GM19023 (cell line): ENCODE measurements around the gene ANAPC7.
"Not testable (repeated sequence)": the region's sequence is repeated elsewhere in the genome, so short reads cannot be mapped to it uniquely, and the experiment has no call there.

ENCODE experiments used
- ATAC-seq: cut with Tn5 transposase; IDR thresholded peaks from one replicate; pipeline ENCODE4 v1.9.1; 2021; ENCODE audit warnings: mild to moderate bottlenecking, moderate library complexity; ENCODE audit not compliant: unreplicated experiment

Gene ANAPC7

GRCh38 chr12:110403146-110403975 lies at the start of gene ANAPC7:
Gene ANAPC7, minus strand, starts transcription at chr12:110403708. Its CDS starts 81 bp downstream, at chr12:110403627.
- peak; percentile 68 for ATAC-seq

GRCh38 chr12:110451263-110451662 lies 47.8 kb upstream of the ANAPC7 start:
- ATAC-seq: no peak

- ATAC-seq: peak; percentile 87
Observed at GRCh38 chr12:110449799-110450497, 46.4 kb upstream of the ANAPC7 start, which contains the start of gene ARPC3. Gene ARPC3, minus strand, starts transcription at chr12:110450337. Its CDS starts 77 bp downstream, at chr12:110450260.

- no peak for ATAC-seq
Observed at GRCh38 chr12:110444455-110444854, 40.9 kb upstream of the ANAPC7 start.

GRCh38 chr12:110436231-110436630 lies 32.7 kb upstream of the ANAPC7 start:
- ATAC-seq: no peak

- ATAC-seq: no peak
Observed at GRCh38 chr12:110431957-110432587, 28.6 kb upstream of the ANAPC7 start.

- not testable (repeated sequence) for ATAC-seq
Observed at GRCh38 chr12:110429676-110430075, 26.2 kb upstream of the ANAPC7 start.

GRCh38 chr12:110426406-110426805 lies 22.9 kb upstream of the ANAPC7 start:
- ATAC-seq: no peak

- no peak for ATAC-seq
Observed at GRCh38 chr12:110424237-110424636, 20.7 kb upstream of the ANAPC7 start.

- ATAC-seq: no peak
Observed at GRCh38 chr12:110421701-110422100, 18.2 kb upstream of the ANAPC7 start.

- ATAC-seq: no peak
Observed at GRCh38 chr12:110421159-110421661, 17.7 kb upstream of the ANAPC7 start.

GRCh38 chr12:110420644-110421043 lies 17.1 kb upstream of the ANAPC7 start:
- ATAC-seq: not testable (repeated sequence)

- not testable (repeated sequence) for ATAC-seq
Observed at GRCh38 chr12:110417113-110417512, 13.6 kb upstream of the ANAPC7 start.

- not testable (repeated sequence) for ATAC-seq
Observed at GRCh38 chr12:110410086-110410485, 6.6 kb upstream of the ANAPC7 start.

GRCh38 chr12:110405126-110405662 lies 1.7 kb upstream of the ANAPC7 start:
- ATAC-seq: not testable (repeated sequence)

GRCh38 chr12:110403976-110404682 lies 621 bp upstream of the ANAPC7 start:
- ATAC-seq: no peak

- no peak for ATAC-seq
Observed at GRCh38 chr12:110382683-110383082, 20.8 kb downstream of the ANAPC7 start.

- ATAC-seq: no peak
Observed at GRCh38 chr12:110379631-110380030, 23.9 kb downstream of the ANAPC7 start.

- no peak for ATAC-seq
Observed at GRCh38 chr12:110379197-110379596, 24.3 kb downstream of the ANAPC7 start.

GRCh38 chr12:110378131-110378790 lies 25.2 kb downstream of the ANAPC7 start:
- ATAC-seq: not testable (repeated sequence)
